A673 (cell line): Measurements from ENCODE around the gene CALU. TPM values are rescaled to one million over a fixed set of nuclear protein-coding genes. Genes with fewer than 3 reads are reported as not detected.

Source experiments
- BruUV-seq: library from RNA; stranded (reverse); fragments of 400-500 nt; replicated peaks from 2 replicates; lab custom pipeline; 2021; lab: Mats Ljungman, UMichigan
- CTCF ChIA-PET: fragments of 300-600 bp; sonication (Branson Sonifier 250); formaldehyde crosslinking; loops from one replicate; lab custom pipeline; 2022; ENCODE audit warnings: antibody characterized with exemption; lab: Charles Lee
- POLR2A ChIA-PET: fragments of 300-600 bp; sonication (Branson Sonifier 250); formaldehyde crosslinking; loops from one replicate; lab custom pipeline; 2022; ENCODE audit warnings: antibody characterized with exemption; ENCODE audit not compliant: low non-redundant PET; lab: Charles Lee
- DNase-seq: peaks from one replicate; pipeline ENCODE4 v3.0.0-alpha.2; 2015; ENCODE audit warnings: low spot score
- H3K27ac ChIP-seq: fragments of 200-600 bp; sonication (generic); 2 replicates; pipeline ENCODE4 v1.5.1; 2016; ENCODE audit warnings: mixed run types, low read depth, mild to moderate bottlenecking, mixed read lengths, antibody characterized with exemption, low read length; ENCODE audit not compliant: poor library complexity, severe bottlenecking
- H3K27me3 ChIP-seq: fragments of 200-600 bp; sonication (generic); replicated peaks from 2 replicates; pipeline ENCODE4 v1.6.1; 2017; ENCODE audit warnings: mixed run types, low read depth, mild to moderate bottlenecking, mixed read lengths, antibody characterized with exemption, low read length; ENCODE audit not compliant: insufficient read depth, poor library complexity
- H3K36me3 ChIP-seq: fragments of 200-600 bp; sonication (generic); 2 replicates; pipeline ENCODE4 v1.6.1; 2016; ENCODE audit warnings: mixed run types, mild to moderate bottlenecking, mixed read lengths, antibody characterized with exemption, low read length; ENCODE audit not compliant: insufficient read depth, poor library complexity, severe bottlenecking
- H3K4me1 ChIP-seq: fragments of 200-600 bp; sonication (generic); 2 replicates; pipeline ENCODE4 v1.6.1; 2017; ENCODE audit warnings: mixed run types, mild to moderate bottlenecking, mixed read lengths, antibody characterized with exemption, low read length; ENCODE audit not compliant: insufficient read depth, poor library complexity, severe bottlenecking
- H3K4me3 ChIP-seq: fragments of 200-600 bp; sonication (generic); 2 replicates; pipeline ENCODE4 v1.5.1; 2016; ENCODE audit warnings: low read depth, mixed run types, mild to moderate bottlenecking, mixed read lengths, low read length; ENCODE audit not compliant: poor library complexity, severe bottlenecking
- H3K9me3 ChIP-seq: fragments of 200-600 bp; sonication (generic); 2 replicates; pipeline ENCODE4 v1.6.1; 2016; ENCODE audit warnings: mixed run types, low read depth, mild to moderate bottlenecking, mixed read lengths, antibody characterized with exemption, low read length; ENCODE audit not compliant: poor library complexity, severe bottlenecking
- CTCF ChIP-seq: fragments of 300-800, 200-600 bp; sonication (generic); conservative IDR thresholded peaks from 2 replicates; pipeline ENCODE4 v1.5.1; 2017; ENCODE audit warnings: low read depth, mild to moderate bottlenecking, antibody characterized with exemption, low read length, moderate library complexity, mixed read lengths
- EZH2 ChIP-seq: fragments of 200-600 bp; sonication (generic); IDR thresholded peaks from 2 replicates; pipeline ENCODE4 v1.6.1; 2017; ENCODE audit warnings: borderline replicate concordance, low read depth, mild to moderate bottlenecking, mixed read lengths, antibody characterized with exemption, low read length; ENCODE audit not compliant: poor library complexity, severe bottlenecking
- intact Hi-C: fragments of 100-400 bp; cut with micrococcal nuclease; formaldehyde crosslinking; loops from one replicate; pipeline ENCODE4 v1.10.0; 2022; ENCODE audit not compliant: unreplicated experiment
- total RNA-seq: library from RNA; stranded (reverse); gene quantifications from 2 replicates; pipeline ENCODE4 v1.2.3, GENCODE V29; 2021

Gene CALU
- total RNA-seq, 1 experiment from 2014 or later = 162 TPM

- ChIA-PET POLR2A (interaction anchor here (0.7 kb wide), 1 partner anchor 19 kb away, joined by 6 read pairs; no protein-coding TSS in a partner anchor), CTCF (no interaction called here)
- no peak for DNase-seq
- no peak overlapping the region for H3K27ac ChIP-seq
- H3K9me3 ChIP-seq = no peaks in the 10 kb centered on the region
- H3K4me3 ChIP-seq = no peak overlapping the region
- H3K36me3 ChIP-seq = no peaks in the 10 kb centered on the region
- intact Hi-C loops = no loop called here
- H3K4me1 ChIP-seq = no peaks in the 10 kb centered on the region
- H3K27me3 ChIP-seq = no peaks in the 10 kb centered on the region
- BruUV-seq = no TSS peak
- no peak for TF ChIP-seq EZH2
- no peak for TF ChIP-seq CTCF
Observed at GRCh38 chr7:128703609-128704241, 35.4 kb upstream of the CALU start.

- intact Hi-C loops = no loop called here
- Histone ChIP-seq H3K4me3 (no peak overlapping the region), H3K27me3 (no peaks in the 10 kb centered on the region), H3K9me3 (no peaks in the 10 kb centered on the region), H3K27ac (no peak overlapping the region), H3K4me1 (no peaks in the 10 kb centered on the region), H3K36me3 (no peaks in the 10 kb centered on the region)
- ChIA-PET CTCF (interaction anchor here (0.7 kb wide), 1 partner anchor 9 kb away, joined by 13 read pairs; no protein-coding TSS in a partner anchor), POLR2A (no interaction called here)
- TF ChIP-seq EZH2 = no peak
- no peak for TF ChIP-seq CTCF
- peak; percentile 75 for DNase-seq
- BruUV-seq = no TSS peak
Observed at GRCh38 chr7:128705891-128706333, 33.2 kb upstream of the CALU start.

GRCh38 chr7:128707752-128708151 lies 31.4 kb upstream of the CALU start:
- H3K27me3 ChIP-seq = no peaks in the 10 kb centered on the region
- H3K4me1 ChIP-seq = no peaks in the 10 kb centered on the region
- H3K9me3 ChIP-seq = no peaks in the 10 kb centered on the region
- H3K36me3 ChIP-seq = no peaks in the 10 kb centered on the region
- no peak for DNase-seq
- H3K4me3 ChIP-seq = no peak overlapping the region
- ChIA-PET POLR2A (no interaction called here), CTCF (no interaction called here)
- BruUV-seq = no TSS peak
- H3K27ac ChIP-seq = no peak overlapping the region
- no peak for TF ChIP-seq EZH2
- no peak for TF ChIP-seq CTCF
- intact Hi-C loops = no loop called here
